Epithelial cell of esophagus (primary cell): ENCODE measurements around the gene NR5A1.

ENCODE experiments used
- DNase-seq: peaks from one replicate; pipeline ENCODE4 v3.0.0; 2010; ENCODE audit warnings: low read depth
- H3K4me3 ChIP-seq: 2 replicates; pipeline ENCODE4 v1.5.1; 2011; ENCODE audit warnings: mild to moderate bottlenecking, low read length, control low read depth
- CTCF ChIP-seq: IDR thresholded peaks from 2 replicates; pipeline ENCODE4 v1.5.1; 2011; ENCODE audit warnings: low read depth, mild to moderate bottlenecking, low read length, control low read depth, inconsistent platforms; ENCODE audit not compliant: insufficient read depth; ENCODE audit errors: missing control alignments

Gene NR5A1

GRCh38 chr9:124499216-124499615 lies 8.0 kb downstream of the NR5A1 start:
- no peak for DNase-seq

GRCh38 chr9:124498499-124499146 lies 8.6 kb downstream of the NR5A1 start:
- DNase-seq = no peak
- TF ChIP-seq CTCF = no peak
- H3K4me3 ChIP-seq = no peak overlapping the region

More at GRCh38 chr9:124499216-124499615, 8.0 kb downstream of the NR5A1 start:
- TF ChIP-seq CTCF = no peak
- no peak overlapping the region for H3K4me3 ChIP-seq

- DNase-seq = no peak
- no peak overlapping the region for H3K4me3 ChIP-seq
- TF ChIP-seq CTCF = no peak
These were observed 9.2 kb downstream of the NR5A1 start for GRCh38 chr9:124498040-124498439.

GRCh38 chr9:124497441-124497840 lies 9.8 kb downstream of the NR5A1 start:
- DNase-seq = no peak
- no peak overlapping the region for H3K4me3 ChIP-seq
- TF ChIP-seq CTCF = no peak

- H3K4me3 ChIP-seq = no peak overlapping the region
- TF ChIP-seq CTCF = no peak
- DNase-seq = no peak
These were observed 10.7 kb downstream of the NR5A1 start for GRCh38 chr9:124496463-124496862.

GRCh38 chr9:124496075-124496449 lies 11.1 kb downstream of the NR5A1 start:
- H3K4me3 ChIP-seq = no peak overlapping the region
- DNase-seq = no peak
- no peak for TF ChIP-seq CTCF
